Rectal smooth muscle tissue (tissue), 1 donor: ENCODE results near the gene KDELR3.
"Not testable (repeated sequence)": the region's sequence is repeated elsewhere in the genome, so short reads cannot be mapped to it uniquely, and the experiment has no call there.

ENCODE experiments used
- H3K27ac ChIP-seq: one replicate; pipeline ENCODE4 v1.7.0; 2013; ENCODE audit warnings: low read depth, low read length, inconsistent platforms
- H3K27me3 ChIP-seq: one replicate; pipeline ENCODE4 v1.7.0; 2013; ENCODE audit warnings: low read length; ENCODE audit not compliant: control insufficient read depth, insufficient read depth
- H3K36me3 ChIP-seq: one replicate; pipeline ENCODE4 v1.7.0; 2013; ENCODE audit warnings: low read length; ENCODE audit not compliant: control insufficient read depth, insufficient read depth
- H3K4me1 ChIP-seq: one replicate; pipeline ENCODE4 v1.7.0; 2013; ENCODE audit warnings: low read length; ENCODE audit not compliant: control insufficient read depth, insufficient read depth
- H3K4me3 ChIP-seq: one replicate; pipeline ENCODE4 v1.7.0; 2013; ENCODE audit warnings: low read length
- H3K9ac ChIP-seq: one replicate; pipeline ENCODE4 v1.7.0; 2013; ENCODE audit warnings: low read length

Gene KDELR3

GRCh38 chr22:38465673-38466490, 2.0 kb upstream of the KDELR3 start:
- Histone ChIP-seq H3K36me3 (no peaks in the 10 kb centered on the region), H3K4me1 (peaks cover 3% of the 10 kb centered on the region), H3K9ac (no peak overlapping the region), H3K4me3 (no peak overlapping the region), H3K27me3 (peaks cover 9% of the 10 kb centered on the region), H3K27ac (no peak overlapping the region)

- Histone ChIP-seq H3K4me1 (peaks cover 3% of the 10 kb centered on the region), H3K27me3 (peaks cover 4% of the 10 kb centered on the region), H3K4me3 (peak overlapping the region; percentile 76), H3K9ac (peak overlapping the region; percentile 30), H3K27ac (no peak overlapping the region), H3K36me3 (no peaks in the 10 kb centered on the region)
Measured at GRCh38 chr22:38467438-38467903, 425 bp upstream of the KDELR3 start.

- Histone ChIP-seq H3K36me3 (no peaks in the 10 kb centered on the region), H3K9ac (no peak overlapping the region), H3K4me1 (peaks cover 3% of the 10 kb centered on the region), H3K27me3 (peaks cover 4% of the 10 kb centered on the region), H3K27ac (no peak overlapping the region), H3K4me3 (peak overlapping the region; percentile 76)
Measured at GRCh38 chr22:38468443-38469305, 778 bp downstream of the KDELR3 start.

GRCh38 chr22:38469306-38469781, 1.4 kb downstream of the KDELR3 start:
- no peaks in the 10 kb centered on the region for H3K36me3 ChIP-seq
- H3K9ac ChIP-seq = no peak overlapping the region
- peaks cover 4% of the 10 kb centered on the region for H3K27me3 ChIP-seq
- H3K27ac ChIP-seq = no peak overlapping the region
- H3K4me1 ChIP-seq = peaks cover 3% of the 10 kb centered on the region
- no peak overlapping the region for H3K4me3 ChIP-seq

- not testable (repeated sequence) for H3K36me3 ChIP-seq, H3K27ac ChIP-seq, H3K4me3 ChIP-seq, H3K4me1 ChIP-seq, H3K9ac ChIP-seq, H3K27me3 ChIP-seq
Measured at GRCh38 chr22:38470179-38470578, 2.3 kb downstream of the KDELR3 start.

GRCh38 chr22:38471237-38471636, 3.3 kb downstream of the KDELR3 start:
- Histone ChIP-seq H3K9ac (no peak overlapping the region), H3K27ac (no peak overlapping the region), H3K36me3 (no peaks in the 10 kb centered on the region), H3K27me3 (peaks cover 2% of the 10 kb centered on the region), H3K4me3 (no peak overlapping the region), H3K4me1 (peaks cover 3% of the 10 kb centered on the region)

- Histone ChIP-seq H3K27ac (no peak overlapping the region), H3K9ac (no peak overlapping the region), H3K4me1 (no peaks in the 10 kb centered on the region), H3K27me3 (no peaks in the 10 kb centered on the region), H3K4me3 (no peak overlapping the region), H3K36me3 (no peaks in the 10 kb centered on the region)
Measured at GRCh38 chr22:38474003-38474607, 6.2 kb downstream of the KDELR3 start.

- Histone ChIP-seq H3K4me1 (no peaks in the 10 kb centered on the region), H3K36me3 (peaks cover 11% of the 10 kb centered on the region), H3K27ac (no peak overlapping the region), H3K9ac (no peak overlapping the region), H3K27me3 (no peaks in the 10 kb centered on the region), H3K4me3 (no peak overlapping the region)
Measured at GRCh38 chr22:38477585-38477984, 9.7 kb downstream of the KDELR3 start.

- no peak overlapping the region for H3K9ac ChIP-seq
- H3K27me3 ChIP-seq = no peaks in the 10 kb centered on the region
- no peaks in the 10 kb centered on the region for H3K4me1 ChIP-seq
- H3K27ac ChIP-seq = no peak overlapping the region
- H3K4me3 ChIP-seq = no peak overlapping the region
- H3K36me3 ChIP-seq = peaks cover 19% of the 10 kb centered on the region
Measured at GRCh38 chr22:38479096-38479837, 11.4 kb downstream of the KDELR3 start.

GRCh38 chr22:38481162-38481870, 13.4 kb downstream of the KDELR3 start:
- Histone ChIP-seq H3K27me3 (no peaks in the 10 kb centered on the region), H3K9ac (no peak overlapping the region), H3K4me3 (no peak overlapping the region), H3K27ac (no peak overlapping the region), H3K4me1 (no peaks in the 10 kb centered on the region), H3K36me3 (peaks cover 30% of the 10 kb centered on the region)

- no peaks in the 10 kb centered on the region for H3K4me1 ChIP-seq
- no peaks in the 10 kb centered on the region for H3K27me3 ChIP-seq
- H3K9ac ChIP-seq = no peak overlapping the region
- H3K36me3 ChIP-seq = peaks cover 34% of the 10 kb centered on the region
- H3K27ac ChIP-seq = no peak overlapping the region
- H3K4me3 ChIP-seq = no peak overlapping the region
Measured at GRCh38 chr22:38481871-38482332, 14.0 kb downstream of the KDELR3 start.
